ENCODE results near the gene PSME1.

PSME1 gene

DNA sequence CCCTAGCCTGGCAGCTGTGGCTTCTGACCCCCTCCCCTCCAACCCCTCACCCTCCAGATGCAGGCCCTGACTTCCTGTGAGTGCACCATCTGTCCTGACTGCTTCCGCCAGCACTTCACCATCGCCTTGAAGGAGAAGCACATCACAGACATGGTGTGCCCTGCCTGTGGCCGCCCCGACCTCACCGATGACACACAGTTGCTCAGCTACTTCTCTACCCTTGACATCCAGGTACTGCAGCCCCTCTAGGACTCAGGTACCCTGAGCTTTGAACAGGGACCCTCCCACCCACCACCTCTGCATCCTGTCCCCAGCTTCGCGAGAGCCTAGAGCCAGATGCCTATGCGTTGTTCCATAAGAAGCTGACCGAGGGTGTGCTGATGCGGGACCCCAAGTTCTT lies 19.1 kb downstream of the PSME1 start:
- DNase-seq (ENCODE audit: low read depth): no peak
- no peak overlapping the region for H3K4me3 ChIP-seq (replicated peaks; ENCODE audit: low read depth, low read length)
- TF ChIP-seq, protein P1, sequence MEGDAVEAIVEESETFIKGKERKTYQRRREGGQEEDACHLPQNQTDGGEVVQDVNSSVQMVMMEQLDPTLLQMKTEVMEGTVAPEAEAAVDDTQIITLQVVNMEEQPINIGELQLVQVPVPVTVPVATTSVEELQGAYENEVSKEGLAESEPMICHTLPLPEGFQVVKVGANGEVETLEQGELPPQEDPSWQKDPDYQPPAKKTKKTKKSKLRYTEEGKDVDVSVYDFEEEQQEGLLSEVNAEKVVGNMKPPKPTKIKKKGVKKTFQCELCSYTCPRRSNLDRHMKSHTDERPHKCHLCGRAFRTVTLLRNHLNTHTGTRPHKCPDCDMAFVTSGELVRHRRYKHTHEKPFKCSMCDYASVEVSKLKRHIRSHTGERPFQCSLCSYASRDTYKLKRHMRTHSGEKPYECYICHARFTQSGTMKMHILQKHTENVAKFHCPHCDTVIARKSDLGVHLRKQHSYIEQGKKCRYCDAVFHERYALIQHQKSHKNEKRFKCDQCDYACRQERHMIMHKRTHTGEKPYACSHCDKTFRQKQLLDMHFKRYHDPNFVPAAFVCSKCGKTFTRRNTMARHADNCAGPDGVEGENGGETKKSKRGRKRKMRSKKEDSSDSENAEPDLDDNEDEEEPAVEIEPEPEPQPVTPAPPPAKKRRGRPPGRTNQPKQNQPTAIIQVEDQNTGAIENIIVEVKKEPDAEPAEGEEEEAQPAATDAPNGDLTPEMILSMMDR (IDR thresholded peaks at IDR 0.05; ENCODE audit: low read length, missing control alignments): no peak

DNA sequence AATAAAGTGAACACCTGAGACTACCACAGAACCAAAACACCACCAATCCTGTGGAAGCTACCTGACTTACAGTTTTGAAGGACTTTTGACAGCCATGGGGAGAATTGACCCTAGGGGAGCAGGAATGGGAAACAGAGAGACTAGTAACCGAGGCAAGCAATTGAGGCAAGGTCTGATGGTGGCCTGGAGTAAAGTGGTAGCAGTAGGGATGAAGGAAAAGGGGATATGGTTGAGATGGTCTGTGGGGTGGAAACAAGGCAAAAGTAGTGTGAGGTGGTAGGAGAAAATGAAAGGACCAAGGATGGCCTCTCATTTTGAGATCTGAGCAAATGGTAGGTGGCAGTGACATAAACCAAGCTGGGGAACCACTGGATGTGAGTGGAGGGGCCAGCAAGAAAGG lies 20.8 kb downstream of the PSME1 start:
- H3K4me3 ChIP-seq (replicated peaks; ENCODE audit: low read depth, low read length): no peak overlapping the region
- no peak for DNase-seq (ENCODE audit: low read depth)
- TF ChIP-seq, protein P1 (IDR thresholded peaks at IDR 0.05; ENCODE audit: low read length, missing control alignments): no peak

DNA sequence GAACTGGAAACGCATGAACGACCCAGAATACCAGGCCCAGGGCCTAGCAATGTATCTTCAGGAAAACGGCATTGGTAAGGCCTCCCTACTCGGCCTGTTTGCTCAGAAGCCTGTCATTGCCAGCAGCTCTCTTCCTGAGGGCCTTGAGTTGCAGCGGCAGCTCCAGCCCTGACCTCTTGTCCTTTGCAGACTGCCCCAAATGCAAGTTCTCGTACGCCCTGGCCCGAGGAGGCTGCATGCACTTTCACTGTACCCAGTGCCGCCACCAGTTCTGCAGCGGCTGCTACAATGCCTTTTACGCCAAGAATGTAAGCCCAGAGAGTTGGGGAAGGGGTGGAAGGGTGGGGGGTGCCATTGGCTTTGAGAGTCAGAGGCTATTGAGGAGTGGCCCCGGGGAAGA lies 21.3 kb downstream of the PSME1 start:
- no peak overlapping the region for H3K4me3 ChIP-seq (replicated peaks; ENCODE audit: low read depth, low read length)
- no peak for DNase-seq (ENCODE audit: low read depth)

DNA sequence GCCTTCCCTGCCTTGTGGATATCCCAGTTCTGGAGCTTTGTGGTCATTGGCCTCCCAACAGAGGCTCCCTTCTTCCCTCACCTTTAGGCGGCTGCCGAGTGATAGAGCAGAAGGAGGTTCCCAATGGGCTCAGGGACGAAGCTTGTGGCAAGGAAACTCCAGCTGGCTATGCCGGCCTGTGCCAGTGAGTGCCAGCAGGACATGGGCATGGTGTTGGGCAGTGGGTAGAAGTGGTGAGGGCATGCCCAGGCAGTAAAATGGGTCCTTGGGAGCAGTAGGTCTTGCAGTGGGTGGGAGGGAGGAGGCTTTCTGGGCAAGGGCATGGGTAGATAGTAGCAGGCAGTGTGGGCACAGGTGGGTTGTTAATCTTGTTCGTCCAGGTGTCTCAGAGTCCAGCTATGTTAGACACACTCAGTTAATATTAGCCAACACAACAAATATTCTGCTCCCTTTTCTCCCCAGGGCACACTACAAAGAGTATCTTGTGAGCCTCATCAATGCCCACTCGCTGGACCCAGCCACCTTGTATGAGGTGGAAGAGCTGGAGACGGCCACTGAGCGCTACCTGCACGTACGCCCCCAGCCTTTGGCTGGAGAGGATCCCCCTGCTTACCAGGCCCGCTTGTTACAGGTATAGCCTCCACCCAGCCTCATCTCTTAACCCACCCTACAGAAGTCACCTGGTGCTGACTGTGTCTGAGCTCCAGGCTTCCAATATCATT lies 23.9 kb downstream of the PSME1 start:
- TF ChIP-seq, protein P1 (IDR thresholded peaks at IDR 0.05; ENCODE audit: low read length, missing control alignments): no peak
- H3K4me3 ChIP-seq (replicated peaks; ENCODE audit: low read depth, low read length): no peak overlapping the region

More for the DNA sequence above, 21.3 kb downstream of the PSME1 start:
- TF ChIP-seq, protein P1 (IDR thresholded peaks at IDR 0.05; ENCODE audit: low read length, missing control alignments): no peak

DNA sequence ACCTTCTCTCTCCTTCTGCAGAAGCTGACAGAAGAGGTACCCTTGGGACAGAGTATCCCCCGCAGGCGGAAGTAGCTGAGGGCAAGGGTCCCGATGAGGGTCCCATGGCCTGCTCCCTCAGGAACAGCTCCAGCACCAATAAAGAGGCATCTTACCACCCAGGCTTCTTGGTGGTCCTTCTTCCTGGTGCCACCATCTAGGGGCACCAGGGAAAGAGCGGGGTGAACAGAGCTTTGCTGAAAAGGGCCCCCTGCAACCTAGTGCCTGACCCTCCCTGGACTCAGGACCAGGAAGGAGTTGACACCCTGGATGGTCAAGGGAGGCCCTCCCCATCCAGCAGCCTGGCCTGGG lies 24.5 kb downstream of the PSME1 start:
- no peak for DNase-seq (ENCODE audit: low read depth)
- TF ChIP-seq, protein P1 (IDR thresholded peaks at IDR 0.05; ENCODE audit: low read length, missing control alignments): no peak
- H3K4me3 ChIP-seq (replicated peaks; ENCODE audit: low read depth, low read length): no peak overlapping the region

More for the DNA sequence above, 23.9 kb downstream of the PSME1 start:
- no peak for DNase-seq (ENCODE audit: low read depth)

DNA sequence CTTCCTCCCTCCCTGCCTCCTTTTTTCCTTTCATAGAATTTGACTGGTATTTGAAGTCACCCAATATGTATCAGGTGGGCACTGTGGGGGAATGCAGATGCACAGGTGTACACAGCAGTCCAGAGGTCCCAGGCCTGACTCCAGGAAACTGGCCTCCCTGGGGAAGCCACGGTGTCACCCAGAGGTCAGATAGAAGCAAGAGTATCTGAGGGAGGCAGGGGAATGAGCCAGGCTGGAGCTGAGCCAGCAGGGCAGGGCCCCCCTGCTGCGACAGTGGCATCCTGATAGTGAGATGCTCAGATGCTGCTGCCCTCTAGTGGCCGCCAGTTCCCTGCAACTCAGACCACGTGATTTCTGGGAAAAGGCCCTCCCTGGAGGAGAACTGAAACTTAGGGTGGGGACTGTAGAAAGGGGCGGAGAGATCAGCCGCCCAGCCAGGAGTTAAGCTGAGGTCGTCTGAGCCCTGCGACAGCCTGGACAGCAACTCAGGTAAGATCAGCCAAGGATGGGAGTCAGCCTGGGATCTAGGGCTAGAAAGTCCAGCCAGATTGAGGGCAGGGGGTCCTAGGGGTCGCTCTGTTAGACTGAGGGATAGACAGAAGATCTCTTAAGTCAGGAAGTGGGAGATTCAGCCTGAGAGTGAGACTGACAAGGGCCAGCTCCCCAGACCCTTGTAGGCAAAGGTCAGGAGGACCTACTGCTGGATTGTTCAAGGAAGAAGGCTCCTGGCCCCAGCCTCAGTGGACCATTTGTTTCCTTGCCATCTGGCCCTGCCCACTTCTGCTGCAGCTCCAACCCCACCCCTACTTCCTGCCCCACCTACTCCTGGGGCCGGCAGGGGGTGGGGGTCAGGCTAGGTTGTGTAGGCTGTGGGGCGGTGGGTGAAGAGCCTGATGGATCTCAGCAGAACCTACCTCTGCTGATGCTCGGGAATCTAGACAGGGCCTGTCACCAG lies 25.1 kb downstream of the PSME1 start, which contains the start of gene IRF9:
IRF9 (plus strand) TSS at position 416 of the 955 bp plus-strand sequence. CDS start 880 bp downstream, outside the sequence.
- H3K4me3 ChIP-seq (replicated peaks; ENCODE audit: low read depth, low read length): peak within 1 kb of the TSS; percentile 91
- TF ChIP-seq, protein P1 (IDR thresholded peaks at IDR 0.05; ENCODE audit: low read length, missing control alignments): peak; percentile 89

More for the DNA sequence above, 25.1 kb downstream of the PSME1 start, which contains the start of gene IRF9:
- peak; percentile 96 for DNase-seq (ENCODE audit: low read depth)

Measured in fibroblast of pulmonary artery (primary cell).